Smooth muscle cell (in vitro differentiated cells): ENCODE measurements around the gene ANKRD13A. TPM values are rescaled to one million over a fixed set of nuclear protein-coding genes. Genes with fewer than 3 reads are reported as not detected.
A peak's percentile ranks its signal among the peaks of the same experiment; 100 is the strongest.

ENCODE experiments used
- DNase-seq: peaks from one replicate; lab custom pipeline; 2025; ENCODE audit not compliant: unreplicated experiment; lab: John Stamatoyannopoulos, UW
- H2AFZ ChIP-seq: fragments of 200-600 bp; sonication (generic); 2 replicates; pipeline ENCODE4 v1.6.0; 2016; ENCODE audit warnings: antibody characterized with exemption, low read depth, mild to moderate bottlenecking
- H3F3A ChIP-seq: fragments of 200-600 bp; sonication (generic); 2 replicates; pipeline ENCODE4 v1.6.0; 2017; ENCODE audit warnings: antibody characterized with exemption, low read depth
- H3K27ac ChIP-seq: fragments of 200-600 bp; sonication (generic); 2 replicates; pipeline ENCODE4 v1.5.1; 2016; ENCODE audit warnings: low read depth, mild to moderate bottlenecking
- H3K27me3 ChIP-seq: fragments of 200-600 bp; sonication (generic); 2 replicates; pipeline ENCODE4 v1.6.1; 2016; ENCODE audit warnings: low read depth, mild to moderate bottlenecking
- H3K36me3 ChIP-seq: fragments of 200-600 bp; sonication (generic); 2 replicates; pipeline ENCODE4 v1.5.1; 2016; ENCODE audit warnings: low read depth
- H3K4me1 ChIP-seq: fragments of 200-600 bp; sonication (generic); 2 replicates; pipeline ENCODE4 v1.5.1; 2016; ENCODE audit warnings: low read depth
- H3K4me2 ChIP-seq: fragments of 200-600 bp; sonication (generic); 2 replicates; pipeline ENCODE4 v1.6.0; 2016; ENCODE audit warnings: mild to moderate bottlenecking
- H3K4me3 ChIP-seq: fragments of 200-600 bp; sonication (generic); 2 replicates; pipeline ENCODE4 v1.5.1; 2016; ENCODE audit warnings: mild to moderate bottlenecking
- H3K79me2 ChIP-seq: fragments of 200-600 bp; sonication (generic); 2 replicates; pipeline ENCODE4 v1.6.0; 2016; ENCODE audit warnings: low read depth, mild to moderate bottlenecking
- H3K9ac ChIP-seq: fragments of 200-600 bp; sonication (generic); 2 replicates; pipeline ENCODE4 v1.6.0; 2016; ENCODE audit warnings: low read depth
- H3K9me3 ChIP-seq: fragments of 200-600 bp; sonication (generic); replicated peaks from 2 replicates; pipeline ENCODE4 v1.5.1; 2016; ENCODE audit warnings: low read depth
- H4K20me1 ChIP-seq: fragments of 200-600 bp; sonication (generic); 2 replicates; pipeline ENCODE4 v1.6.0; 2016; ENCODE audit warnings: low read depth
- WGBS: methylation state at CpG from one replicate; pipeline ENCODE4 v1.1.7; 2016; ENCODE audit warnings: low lambda C conversion rate; 5-methylcytosine and 5-hydroxymethylcytosine counted together
- polyA plus RNA-seq: library from polyadenylated mRNA; unstranded; fragments of >200 nt; fragmentation: Nextera tagmentation; extraction: Ambion mirVana; gene quantifications from 2 replicates; pipeline ENCODE4 v1.2.1, GENCODE V29; 2016
- total RNA-seq: library from RNA; depleted of rRNA; stranded (reverse); fragments of >200 nt; gene quantifications from 2 replicates; pipeline ENCODE4 v1.2.3, GENCODE V29; 2014
- TF ChIP-seq, protein P1 (sequence below): fragments of 200-600 bp; sonication (generic); IDR thresholded peaks from 2 replicates; pipeline ENCODE4 v1.5.1; 2017; ENCODE audit warnings: borderline replicate concordance, mild to moderate bottlenecking, antibody characterized with exemption; ENCODE audit not compliant: insufficient read depth, poor library complexity, severe bottlenecking

ANKRD13A gene
- total and polyA plus RNA-seq, 2 experiments from 2014 or later = 11.6 to 31.1 TPM

DNA sequence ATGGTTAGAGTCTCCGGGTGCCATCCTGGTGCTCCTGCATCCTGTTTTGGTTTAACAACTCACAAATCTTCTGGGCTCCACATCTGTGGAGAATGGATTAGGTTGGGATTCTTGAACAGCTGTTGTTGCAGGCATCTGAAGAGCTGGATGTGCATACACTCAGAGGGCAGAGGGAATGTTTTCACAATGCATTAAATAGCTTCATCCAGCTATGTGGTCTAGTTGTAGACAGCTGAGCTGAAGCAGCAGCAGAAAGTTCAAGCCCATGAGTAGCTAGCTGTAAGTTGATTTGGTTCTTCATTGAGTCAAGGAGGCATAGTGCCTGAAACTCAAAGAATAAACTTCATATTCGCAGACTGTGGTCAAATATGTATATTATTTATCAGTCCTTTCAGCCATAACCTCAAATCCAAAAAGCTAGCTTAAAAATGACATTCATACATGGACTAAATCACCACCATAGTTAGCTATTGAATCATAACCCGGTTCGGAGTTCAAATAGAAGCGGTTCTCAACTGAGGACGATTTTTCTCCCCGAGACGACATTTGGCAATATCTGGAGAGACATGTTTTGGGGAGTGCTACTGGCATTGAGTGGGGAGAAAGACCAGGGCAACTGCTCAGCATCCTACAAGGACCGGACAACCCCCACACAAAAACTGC, 858 bp upstream of the ANKRD13A start:
- Histone ChIP-seq H3K4me1 (peaks cover 21% of the 10 kb centered on the region), H3K4me3 (peak overlapping the region; percentile 87), H3K9me3 (no peaks in the 10 kb centered on the region), H3K36me3 (no peaks in the 10 kb centered on the region), H3K79me2 (peaks cover 28% of the 10 kb centered on the region), H4K20me1 (peaks cover 22% of the 10 kb centered on the region), H3F3A (peaks cover 4% of the 10 kb centered on the region), H3K27ac (no peak overlapping the region), H3K9ac (no peak overlapping the region), H3K4me2 (peak overlapping the region; percentile 99), H3K27me3 (no peaks in the 10 kb centered on the region), H2AFZ (peak overlapping the region; percentile 74)
- no peak for DNase-seq
- 76% methylated on average over 9 of the region's 9 CpGs for WGBS
- TF ChIP-seq, protein P1, sequence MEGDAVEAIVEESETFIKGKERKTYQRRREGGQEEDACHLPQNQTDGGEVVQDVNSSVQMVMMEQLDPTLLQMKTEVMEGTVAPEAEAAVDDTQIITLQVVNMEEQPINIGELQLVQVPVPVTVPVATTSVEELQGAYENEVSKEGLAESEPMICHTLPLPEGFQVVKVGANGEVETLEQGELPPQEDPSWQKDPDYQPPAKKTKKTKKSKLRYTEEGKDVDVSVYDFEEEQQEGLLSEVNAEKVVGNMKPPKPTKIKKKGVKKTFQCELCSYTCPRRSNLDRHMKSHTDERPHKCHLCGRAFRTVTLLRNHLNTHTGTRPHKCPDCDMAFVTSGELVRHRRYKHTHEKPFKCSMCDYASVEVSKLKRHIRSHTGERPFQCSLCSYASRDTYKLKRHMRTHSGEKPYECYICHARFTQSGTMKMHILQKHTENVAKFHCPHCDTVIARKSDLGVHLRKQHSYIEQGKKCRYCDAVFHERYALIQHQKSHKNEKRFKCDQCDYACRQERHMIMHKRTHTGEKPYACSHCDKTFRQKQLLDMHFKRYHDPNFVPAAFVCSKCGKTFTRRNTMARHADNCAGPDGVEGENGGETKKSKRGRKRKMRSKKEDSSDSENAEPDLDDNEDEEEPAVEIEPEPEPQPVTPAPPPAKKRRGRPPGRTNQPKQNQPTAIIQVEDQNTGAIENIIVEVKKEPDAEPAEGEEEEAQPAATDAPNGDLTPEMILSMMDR = no peak

DNA sequence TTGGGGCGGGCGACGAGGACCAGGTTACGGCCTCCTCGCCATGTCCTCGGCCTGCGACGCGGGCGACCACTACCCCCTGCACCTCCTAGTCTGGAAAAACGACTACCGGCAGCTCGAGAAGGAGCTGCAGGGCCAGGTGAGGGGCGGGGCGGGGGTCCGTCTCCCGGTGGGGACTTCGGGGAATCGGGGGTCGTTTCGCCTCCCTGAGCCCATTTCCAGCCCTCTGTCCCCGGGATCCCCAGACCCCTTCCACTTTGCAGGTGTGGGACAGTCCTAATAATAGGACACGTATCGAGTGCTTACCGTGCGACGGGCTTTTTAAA, 380 bp downstream of the ANKRD13A start:
- Histone ChIP-seq H3K9me3 (no peaks in the 10 kb centered on the region), H3K27ac (no peak overlapping the region), H3K9ac (peak overlapping the region; percentile 97), H3K4me2 (peak overlapping the region; percentile 99), H3K36me3 (no peaks in the 10 kb centered on the region), H3K79me2 (peaks cover 15% of the 10 kb centered on the region), H4K20me1 (peaks cover 11% of the 10 kb centered on the region), H3K4me1 (peaks cover 18% of the 10 kb centered on the region), H3K27me3 (no peaks in the 10 kb centered on the region), H2AFZ (peak overlapping the region; percentile 76), H3K4me3 (peak overlapping the region; percentile 87), H3F3A (peaks cover 4% of the 10 kb centered on the region)
- TF ChIP-seq, protein P1 = no peak
- DNase-seq = no peak
- 2% methylated on average over 22 of the region's 27 CpGs for WGBS

DNA sequence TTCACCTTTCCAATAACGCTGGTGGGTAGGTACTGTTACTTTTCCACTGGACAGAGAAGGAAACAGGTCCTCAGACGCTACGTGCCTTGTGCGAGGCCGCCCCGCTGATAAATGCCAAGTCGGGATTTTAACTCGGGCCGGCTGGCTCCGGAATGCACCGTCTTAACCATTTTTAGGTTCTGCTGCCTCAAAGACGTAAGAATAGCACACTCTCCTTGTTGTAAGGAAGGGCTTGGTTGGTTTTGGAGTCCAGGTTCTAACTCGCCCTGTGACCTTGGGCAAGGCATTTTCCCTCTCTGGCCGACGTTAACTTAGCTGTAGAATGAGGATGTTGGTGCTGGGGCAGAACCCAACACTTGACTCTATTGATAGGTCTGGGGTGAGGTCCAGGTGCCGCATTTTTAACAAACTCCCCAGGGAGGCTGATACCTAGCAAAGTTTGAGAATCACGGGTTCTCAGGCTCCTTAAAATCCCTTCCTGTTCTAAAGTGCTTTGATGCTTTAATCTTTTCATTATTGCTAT, 814 bp downstream of the ANKRD13A start:
- WGBS = 6% methylated on average over 17 of the region's 17 CpGs

More for the DNA sequence above, 814 bp downstream of the ANKRD13A start:
- peak overlapping the region; percentile 76 for H2AFZ ChIP-seq
- peaks cover 11% of the 10 kb centered on the region for H3K79me2 ChIP-seq
- H4K20me1 ChIP-seq = peaks cover 8% of the 10 kb centered on the region
- no peaks in the 10 kb centered on the region for H3K27me3 ChIP-seq
- H3K4me3 ChIP-seq = peak overlapping the region; percentile 87
- peaks cover 4% of the 10 kb centered on the region for H3F3A ChIP-seq
- peaks cover 14% of the 10 kb centered on the region for H3K4me1 ChIP-seq
- peak overlapping the region; percentile 97 for H3K9ac ChIP-seq
- no peaks in the 10 kb centered on the region for H3K36me3 ChIP-seq
- no peak overlapping the region for H3K27ac ChIP-seq
- H3K9me3 ChIP-seq = no peaks in the 10 kb centered on the region
- TF ChIP-seq, protein P1 = no peak
- DNase-seq = no peak
- peak overlapping the region; percentile 99 for H3K4me2 ChIP-seq
